ENCODE measurements around the gene CA12. TPM values are rescaled to one million over a fixed set of nuclear protein-coding genes. Genes with fewer than 3 reads are reported as not detected.

The CA12 gene
- total and polyA plus RNA-seq, 4 donors: 0.07 to 5.1 (median 1.5) TPM

DNA sequence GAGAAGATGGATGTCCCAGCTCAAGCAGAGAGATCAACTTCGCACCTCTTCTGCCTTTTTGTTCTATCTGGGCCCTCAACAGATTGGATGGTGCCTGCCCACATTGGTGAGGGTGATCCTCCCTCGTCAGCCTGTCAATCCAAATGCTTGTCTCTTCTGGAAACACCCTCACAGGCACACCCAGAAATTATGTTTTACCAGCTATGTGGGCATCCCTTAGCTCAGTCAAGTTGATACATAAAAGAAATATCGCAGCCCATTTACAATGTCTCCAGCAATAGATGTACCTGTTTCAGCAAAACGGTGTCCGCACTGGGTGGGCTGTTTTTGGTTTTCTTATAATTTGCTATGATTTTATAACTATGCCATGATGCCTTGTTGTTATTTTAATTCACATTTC, 27.5 kb upstream of the CA12 start:
- TF ChIP-seq RXRA (IDR thresholded peaks at IDR 0.05) (no peak), SP1 (IDR thresholded peaks at IDR 0.05) (no peak), YY1 (IDR thresholded peaks at IDR 0.05) (no peak), HNF4A (conservative IDR thresholded peaks at IDR 0.05) (no peak), EGR1 (IDR thresholded peaks at IDR 0.05; ENCODE audit: low read depth in 2 of 2) (no peak), JUND (IDR thresholded peaks at IDR 0.05) (no peak), FOXA2 (IDR thresholded peaks at IDR 0.05) (no peak), NR2F2 (IDR thresholded peaks at IDR 0.05) (no peak), GABPA (IDR thresholded peaks at IDR 0.05 in 1 of 2, conservative IDR thresholded peaks at IDR 0.05 in 1 of 2) (no peak)
- TF ChIP-seq, protein P1, sequence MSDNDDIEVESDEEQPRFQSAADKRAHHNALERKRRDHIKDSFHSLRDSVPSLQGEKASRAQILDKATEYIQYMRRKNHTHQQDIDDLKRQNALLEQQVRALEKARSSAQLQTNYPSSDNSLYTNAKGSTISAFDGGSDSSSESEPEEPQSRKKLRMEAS (IDR thresholded peaks at IDR 0.05): no peak
- TF ChIP-seq, protein P2, sequence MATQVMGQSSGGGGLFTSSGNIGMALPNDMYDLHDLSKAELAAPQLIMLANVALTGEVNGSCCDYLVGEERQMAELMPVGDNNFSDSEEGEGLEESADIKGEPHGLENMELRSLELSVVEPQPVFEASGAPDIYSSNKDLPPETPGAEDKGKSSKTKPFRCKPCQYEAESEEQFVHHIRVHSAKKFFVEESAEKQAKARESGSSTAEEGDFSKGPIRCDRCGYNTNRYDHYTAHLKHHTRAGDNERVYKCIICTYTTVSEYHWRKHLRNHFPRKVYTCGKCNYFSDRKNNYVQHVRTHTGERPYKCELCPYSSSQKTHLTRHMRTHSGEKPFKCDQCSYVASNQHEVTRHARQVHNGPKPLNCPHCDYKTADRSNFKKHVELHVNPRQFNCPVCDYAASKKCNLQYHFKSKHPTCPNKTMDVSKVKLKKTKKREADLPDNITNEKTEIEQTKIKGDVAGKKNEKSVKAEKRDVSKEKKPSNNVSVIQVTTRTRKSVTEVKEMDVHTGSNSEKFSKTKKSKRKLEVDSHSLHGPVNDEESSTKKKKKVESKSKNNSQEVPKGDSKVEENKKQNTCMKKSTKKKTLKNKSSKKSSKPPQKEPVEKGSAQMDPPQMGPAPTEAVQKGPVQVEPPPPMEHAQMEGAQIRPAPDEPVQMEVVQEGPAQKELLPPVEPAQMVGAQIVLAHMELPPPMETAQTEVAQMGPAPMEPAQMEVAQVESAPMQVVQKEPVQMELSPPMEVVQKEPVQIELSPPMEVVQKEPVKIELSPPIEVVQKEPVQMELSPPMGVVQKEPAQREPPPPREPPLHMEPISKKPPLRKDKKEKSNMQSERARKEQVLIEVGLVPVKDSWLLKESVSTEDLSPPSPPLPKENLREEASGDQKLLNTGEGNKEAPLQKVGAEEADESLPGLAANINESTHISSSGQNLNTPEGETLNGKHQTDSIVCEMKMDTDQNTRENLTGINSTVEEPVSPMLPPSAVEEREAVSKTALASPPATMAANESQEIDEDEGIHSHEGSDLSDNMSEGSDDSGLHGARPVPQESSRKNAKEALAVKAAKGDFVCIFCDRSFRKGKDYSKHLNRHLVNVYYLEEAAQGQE (IDR thresholded peaks at IDR 0.05): no peak
- TF ChIP-seq, protein P3, sequence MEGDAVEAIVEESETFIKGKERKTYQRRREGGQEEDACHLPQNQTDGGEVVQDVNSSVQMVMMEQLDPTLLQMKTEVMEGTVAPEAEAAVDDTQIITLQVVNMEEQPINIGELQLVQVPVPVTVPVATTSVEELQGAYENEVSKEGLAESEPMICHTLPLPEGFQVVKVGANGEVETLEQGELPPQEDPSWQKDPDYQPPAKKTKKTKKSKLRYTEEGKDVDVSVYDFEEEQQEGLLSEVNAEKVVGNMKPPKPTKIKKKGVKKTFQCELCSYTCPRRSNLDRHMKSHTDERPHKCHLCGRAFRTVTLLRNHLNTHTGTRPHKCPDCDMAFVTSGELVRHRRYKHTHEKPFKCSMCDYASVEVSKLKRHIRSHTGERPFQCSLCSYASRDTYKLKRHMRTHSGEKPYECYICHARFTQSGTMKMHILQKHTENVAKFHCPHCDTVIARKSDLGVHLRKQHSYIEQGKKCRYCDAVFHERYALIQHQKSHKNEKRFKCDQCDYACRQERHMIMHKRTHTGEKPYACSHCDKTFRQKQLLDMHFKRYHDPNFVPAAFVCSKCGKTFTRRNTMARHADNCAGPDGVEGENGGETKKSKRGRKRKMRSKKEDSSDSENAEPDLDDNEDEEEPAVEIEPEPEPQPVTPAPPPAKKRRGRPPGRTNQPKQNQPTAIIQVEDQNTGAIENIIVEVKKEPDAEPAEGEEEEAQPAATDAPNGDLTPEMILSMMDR (IDR thresholded peaks at IDR 0.05; ENCODE audit: low read depth, low read length, missing input control): no peak
- no peak overlapping the region for H3K9ac ChIP-seq (ENCODE audit: low read depth in 1 of 2, low read length in 2 of 2)
- H3K27me3 ChIP-seq (ENCODE audit: control insufficient read depth in 4 of 4, insufficient read depth in 4 of 4, low read length in 3 of 4): no peaks in the 10 kb centered on the region
- H3K27ac ChIP-seq (ENCODE audit: low read depth in 1 of 2, low read length in 2 of 2): no peak overlapping the region
- 96% methylated on average over 5 of the region's 5 CpGs for WGBS
- H3K4me1 ChIP-seq (ENCODE audit: control insufficient read depth in 4 of 4, insufficient read depth in 4 of 4, low read length in 3 of 4): peaks cover 0 to 6% (median 3%) of the 10 kb centered on the region in 4 donors
- H3K9me3 ChIP-seq (ENCODE audit: control insufficient read depth in 4 of 4, low read length in 3 of 4): no peaks in the 10 kb centered on the region
- no peak overlapping the region for H3K4me3 ChIP-seq (ENCODE audit: low read depth in 1 of 3, low read length in 3 of 3)
- no peak for DNase-seq (ENCODE audit: low spot score)
- H3K36me3 ChIP-seq (ENCODE audit: control insufficient read depth in 4 of 4, insufficient read depth in 3 of 4, low read depth in 1 of 4, low read length in 3 of 4): no peaks in the 10 kb centered on the region

DNA sequence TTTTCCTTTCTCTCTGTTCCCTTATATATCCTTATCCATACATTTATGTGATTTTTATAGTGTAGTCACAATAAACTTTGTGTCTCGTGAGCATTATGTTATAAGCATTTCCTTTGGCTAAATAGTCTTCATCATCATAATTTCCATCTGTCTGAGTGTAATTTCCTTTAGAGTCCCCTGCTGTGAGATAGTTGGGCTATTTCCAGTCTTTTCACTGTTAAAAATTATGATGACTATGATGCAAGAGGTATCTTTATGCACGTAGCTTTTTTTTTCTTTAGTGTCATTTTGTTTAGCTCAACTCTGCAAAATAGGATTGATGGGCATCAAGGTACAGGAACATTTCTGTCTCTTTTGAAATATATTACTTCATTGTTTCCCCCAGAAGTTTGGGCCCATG, 26.9 kb upstream of the CA12 start:
- Histone ChIP-seq H3K4me3 (ENCODE audit: low read depth in 1 of 3, low read length in 3 of 3) (no peak overlapping the region), H3K27me3 (ENCODE audit: control insufficient read depth in 4 of 4, insufficient read depth in 4 of 4, low read length in 3 of 4) (no peaks in the 10 kb centered on the region), H3K36me3 (ENCODE audit: control insufficient read depth in 4 of 4, insufficient read depth in 3 of 4, low read depth in 1 of 4, low read length in 3 of 4) (no peaks in the 10 kb centered on the region), H3K27ac (ENCODE audit: low read depth in 1 of 2, low read length in 2 of 2) (no peak overlapping the region), H3K4me1 (ENCODE audit: control insufficient read depth in 4 of 4, insufficient read depth in 4 of 4, low read length in 3 of 4) (peaks cover 0 to 6% (median 3%) of the 10 kb centered on the region in 4 donors), H3K9me3 (ENCODE audit: control insufficient read depth in 4 of 4, low read length in 3 of 4) (no peaks in the 10 kb centered on the region), H3K9ac (ENCODE audit: low read depth in 1 of 2, low read length in 2 of 2) (no peak overlapping the region)
- TF ChIP-seq YY1 (IDR thresholded peaks at IDR 0.05) (no peak), NR2F2 (IDR thresholded peaks at IDR 0.05) (no peak), RAD21 (IDR thresholded peaks at IDR 0.05) (no peak), TAF1 (conservative IDR thresholded peaks at IDR 0.05) (no peak), GABPA (IDR thresholded peaks at IDR 0.05 in 1 of 2, conservative IDR thresholded peaks at IDR 0.05 in 1 of 2) (no peak), HNF4A (conservative IDR thresholded peaks at IDR 0.05) (no peak)
- TF ChIP-seq, protein P3 (IDR thresholded peaks at IDR 0.05; ENCODE audit: low read depth, low read length, missing input control): no peak
- TF ChIP-seq, protein P2 (IDR thresholded peaks at IDR 0.05): no peak
- 76% methylated on average over 2 of the region's 2 CpGs for WGBS
- DNase-seq (ENCODE audit: low spot score): no peak
